ENCODE measurements around the gene LSM12.

LSM12 gene

DNA sequence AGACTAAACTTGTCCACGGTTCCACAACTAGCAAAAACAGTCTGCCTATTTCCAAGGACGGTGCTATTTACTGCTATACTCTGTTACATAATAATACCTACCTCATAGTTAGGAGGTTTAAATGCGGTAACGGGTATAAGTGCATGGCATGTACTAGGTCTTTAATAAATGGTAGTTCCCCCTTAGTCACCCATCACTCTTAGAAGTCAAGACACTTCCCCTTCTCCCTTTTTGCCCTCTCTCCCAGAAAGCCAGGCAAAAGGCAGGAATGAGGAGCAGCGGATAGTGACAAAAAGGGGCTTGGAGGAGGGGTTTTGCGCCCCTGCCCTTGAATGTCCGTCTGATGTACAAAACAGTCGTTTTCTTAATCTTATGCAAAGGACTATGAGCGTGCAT lies 1.1 kb upstream of the LSM12 start:
- Histone ChIP-seq H3K9ac (ENCODE audit: low read length) (no peak overlapping the region; the same call in 1 of the 2 replicates), H3K4me3 (ENCODE audit: low read depth, low read length, poor library complexity, severe bottlenecking) (peak overlapping the region; percentile 97), H3K4me1 (ENCODE audit: insufficient read depth, low read length, severe bottlenecking) (peaks cover 43% of the 10 kb centered on the region), H3K9me3 (ENCODE audit: low read length) (no peaks in the 10 kb centered on the region), H3F3A (ENCODE audit: insufficient read depth, low read length) (no peaks in the 10 kb centered on the region; the same call in 1 of the 2 replicates), H3K9me2 (ENCODE audit: low read depth, low read length) (no peaks in the 10 kb centered on the region), H3K27me3 (ENCODE audit: insufficient read depth, low read length) (no peaks in the 10 kb centered on the region), H3K36me3 (ENCODE audit: insufficient read depth, low read length) (peaks cover 17% of the 10 kb centered on the region), H2AFZ (ENCODE audit: low read length) (peak overlapping the region; percentile 37; the same call in 1 of the 2 replicates), H4K20me1 (ENCODE audit: insufficient read depth, low read length) (no peaks in the 10 kb centered on the region), H3K27ac (ENCODE audit: low read depth, low read length, poor library complexity, severe bottlenecking) (peak overlapping the region; percentile 66), H3K4me2 (ENCODE audit: low read length) (peak overlapping the region; percentile 86), H3K79me2 (ENCODE audit: insufficient read depth, low read length) (peaks cover 35% of the 10 kb centered on the region)
- TF ChIP-seq, protein P1, sequence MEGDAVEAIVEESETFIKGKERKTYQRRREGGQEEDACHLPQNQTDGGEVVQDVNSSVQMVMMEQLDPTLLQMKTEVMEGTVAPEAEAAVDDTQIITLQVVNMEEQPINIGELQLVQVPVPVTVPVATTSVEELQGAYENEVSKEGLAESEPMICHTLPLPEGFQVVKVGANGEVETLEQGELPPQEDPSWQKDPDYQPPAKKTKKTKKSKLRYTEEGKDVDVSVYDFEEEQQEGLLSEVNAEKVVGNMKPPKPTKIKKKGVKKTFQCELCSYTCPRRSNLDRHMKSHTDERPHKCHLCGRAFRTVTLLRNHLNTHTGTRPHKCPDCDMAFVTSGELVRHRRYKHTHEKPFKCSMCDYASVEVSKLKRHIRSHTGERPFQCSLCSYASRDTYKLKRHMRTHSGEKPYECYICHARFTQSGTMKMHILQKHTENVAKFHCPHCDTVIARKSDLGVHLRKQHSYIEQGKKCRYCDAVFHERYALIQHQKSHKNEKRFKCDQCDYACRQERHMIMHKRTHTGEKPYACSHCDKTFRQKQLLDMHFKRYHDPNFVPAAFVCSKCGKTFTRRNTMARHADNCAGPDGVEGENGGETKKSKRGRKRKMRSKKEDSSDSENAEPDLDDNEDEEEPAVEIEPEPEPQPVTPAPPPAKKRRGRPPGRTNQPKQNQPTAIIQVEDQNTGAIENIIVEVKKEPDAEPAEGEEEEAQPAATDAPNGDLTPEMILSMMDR (IDR thresholded peaks at IDR 0.05; ENCODE audit: low read length), result no peak
- no peak for TF ChIP-seq EZH2 (IDR thresholded peaks at IDR 0.05; ENCODE audit: borderline replicate concordance, low read length)

DNA sequence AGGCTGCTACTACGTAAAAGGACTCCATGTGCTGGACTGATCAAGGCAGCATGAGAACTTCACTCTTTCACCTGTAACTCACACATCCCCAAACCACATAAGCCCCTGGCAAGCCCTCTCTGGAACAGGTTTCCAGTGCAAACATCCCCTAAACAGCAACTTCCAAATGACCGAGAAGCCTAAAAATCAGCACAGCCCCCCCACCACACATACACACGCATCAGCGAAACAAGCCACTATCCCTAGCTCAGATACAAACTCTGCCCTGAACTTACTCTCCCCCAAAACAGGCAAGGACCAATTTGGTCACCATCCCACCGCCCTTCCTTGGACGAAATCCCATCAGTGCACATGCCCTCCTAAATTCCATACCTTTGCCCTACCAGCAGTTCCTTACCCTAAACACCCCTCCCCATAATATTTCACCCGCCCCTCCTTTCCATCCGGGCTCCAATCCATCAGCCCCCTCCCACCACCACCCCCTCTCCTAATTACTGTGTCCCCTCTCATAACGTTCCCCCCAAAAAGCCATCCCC lies 735 bp downstream of the LSM12 start:
- peaks cover 30% of the 10 kb centered on the region for H3K4me1 ChIP-seq (ENCODE audit: insufficient read depth, low read length, severe bottlenecking)
- H3K27ac ChIP-seq (ENCODE audit: low read depth, low read length, poor library complexity, severe bottlenecking), result peak overlapping the region; percentile 63

DNA sequence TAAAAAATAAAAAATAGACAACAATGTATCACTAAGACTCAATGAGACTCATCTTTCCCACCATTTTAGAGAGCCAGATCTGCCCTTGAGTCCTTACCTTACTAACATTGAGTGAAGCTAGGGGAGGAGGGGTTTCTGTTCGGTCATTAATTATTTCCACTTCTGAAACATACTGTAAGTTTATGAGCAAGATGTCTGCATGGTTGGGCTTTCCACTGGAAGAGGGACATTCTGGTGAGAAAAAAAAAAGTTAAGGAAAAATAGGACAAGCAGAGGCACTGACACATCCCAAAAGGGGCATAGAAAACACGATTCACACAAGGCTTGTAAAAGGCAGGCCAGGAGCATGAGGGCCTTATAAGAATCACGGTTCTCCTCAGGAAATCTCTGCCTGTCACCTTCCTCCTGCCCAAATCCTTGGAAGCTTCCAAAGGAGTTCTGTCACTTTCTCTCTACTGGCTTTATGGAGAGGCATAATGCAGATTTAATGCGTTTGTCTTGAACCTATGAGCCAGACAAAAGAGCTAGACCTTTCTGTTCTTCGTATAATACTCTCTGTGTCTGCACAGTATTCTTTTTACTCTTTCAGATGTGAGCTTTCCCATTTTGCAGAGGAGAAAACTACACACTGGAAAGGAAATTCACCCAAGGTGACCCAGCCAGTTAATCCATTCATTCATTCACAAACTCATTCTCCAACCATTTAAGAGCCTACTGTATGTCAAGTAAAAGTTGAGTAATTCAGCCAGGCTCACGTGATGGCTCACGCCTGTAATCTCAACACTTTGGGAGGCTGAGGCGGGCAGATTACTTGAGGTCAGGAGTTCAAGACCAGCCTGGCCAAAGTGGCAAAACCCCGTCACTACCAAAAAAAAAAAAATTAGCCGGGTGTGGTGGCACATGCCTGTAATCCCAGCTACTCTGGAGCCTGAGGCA lies 2.5 kb downstream of the LSM12 start:
- Histone ChIP-seq H3F3A (ENCODE audit: insufficient read depth, low read length) (no peaks in the 10 kb centered on the region; the same call in 1 of the 2 replicates), H3K4me1 (ENCODE audit: insufficient read depth, low read length, severe bottlenecking) (peaks cover 21% of the 10 kb centered on the region), H3K9me2 (ENCODE audit: low read depth, low read length) (no peaks in the 10 kb centered on the region), H2AFZ (ENCODE audit: low read length) (no peak overlapping the region), H3K36me3 (ENCODE audit: insufficient read depth, low read length) (peaks cover 49% of the 10 kb centered on the region), H3K9me3 (ENCODE audit: low read length) (no peaks in the 10 kb centered on the region), H3K79me2 (ENCODE audit: insufficient read depth, low read length) (peaks cover 62% of the 10 kb centered on the region), H3K4me3 (ENCODE audit: low read depth, low read length, poor library complexity, severe bottlenecking) (no peak overlapping the region), H4K20me1 (ENCODE audit: insufficient read depth, low read length) (no peaks in the 10 kb centered on the region), H3K27me3 (ENCODE audit: insufficient read depth, low read length) (no peaks in the 10 kb centered on the region), H3K4me2 (ENCODE audit: low read length) (no peak overlapping the region), H3K27ac (ENCODE audit: low read depth, low read length, poor library complexity, severe bottlenecking) (no peak overlapping the region), H3K9ac (ENCODE audit: low read length) (no peak overlapping the region)
- TF ChIP-seq EZH2 (IDR thresholded peaks at IDR 0.05; ENCODE audit: borderline replicate concordance, low read length), result no peak
- TF ChIP-seq, protein P1 (IDR thresholded peaks at IDR 0.05; ENCODE audit: low read length), result no peak

More for the DNA sequence above, 735 bp downstream of the LSM12 start:
- no peaks in the 10 kb centered on the region for H3K9me3 ChIP-seq (ENCODE audit: low read length)
- peak overlapping the region; percentile 86 for H3K4me2 ChIP-seq (ENCODE audit: low read length)
- H3K27me3 ChIP-seq (ENCODE audit: insufficient read depth, low read length), result no peaks in the 10 kb centered on the region
- no peaks in the 10 kb centered on the region for H4K20me1 ChIP-seq (ENCODE audit: insufficient read depth, low read length)
- no peaks in the 10 kb centered on the region for H3K9me2 ChIP-seq (ENCODE audit: low read depth, low read length)
- no peak overlapping the region for H2AFZ ChIP-seq (ENCODE audit: low read length)
- H3K4me3 ChIP-seq (ENCODE audit: low read depth, low read length, poor library complexity, severe bottlenecking), result peak overlapping the region; percentile 97
- H3K36me3 ChIP-seq (ENCODE audit: insufficient read depth, low read length), result peaks cover 34% of the 10 kb centered on the region
- H3K9ac ChIP-seq (ENCODE audit: low read length), result peak overlapping the region; percentile 97
- TF ChIP-seq EZH2 (IDR thresholded peaks at IDR 0.05; ENCODE audit: borderline replicate concordance, low read length), result no peak
- TF ChIP-seq, protein P1 (IDR thresholded peaks at IDR 0.05; ENCODE audit: low read length), result no peak
- no peaks in the 10 kb centered on the region; the same call in 1 of the 2 replicates for H3F3A ChIP-seq (ENCODE audit: insufficient read depth, low read length)
- H3K79me2 ChIP-seq (ENCODE audit: insufficient read depth, low read length), result peaks cover 48% of the 10 kb centered on the region

Measured in OCI-LY1 (cell line).